Ovary (tissue), 9 donors: Measurements from ENCODE around the gene ARFGAP3. TPM values are rescaled to one million over a fixed set of nuclear protein-coding genes. Genes with fewer than 3 reads are reported as not detected.

ENCODE experiments used
- DNase-seq, 5 donors: peaks; one replicate each; pipeline ENCODE4 v3.0.0-alpha.2; 2019 to 2020
- H3K27ac ChIP-seq, 2 donors: fragments of 200-600 bp; one replicate each; pipeline versions ENCODE4 v1.5.1 to v1.8.0; 2019 to 2022
- H3K27me3 ChIP-seq: fragments of 200-600 bp; one replicate; pipeline ENCODE4 v1.8.0; 2022
- H3K36me3 ChIP-seq: fragments of 200-600 bp; sonication (generic); one replicate; pipeline ENCODE4 v1.5.1; 2019
- H3K4me1 ChIP-seq: one replicate; pipeline ENCODE4 v1.8.1; 2013; ENCODE audit warnings: mild to moderate bottlenecking, moderate library complexity; ENCODE audit not compliant: insufficient read depth
- H3K4me3 ChIP-seq: fragments of 200-600 bp; sonication (generic); one replicate; pipeline ENCODE4 v1.5.1; 2017
- H3K9me3 ChIP-seq, 2 donors: fragments of 200-600 bp in 1 of 2; sonication (generic) in 1 of 2; one replicate each; pipeline versions ENCODE4 v1.5.1 to v1.8.1; 2013 to 2019; ENCODE audit warnings: mild to moderate bottlenecking in 1 of 2, moderate library complexity in 1 of 2
- EP300 ChIP-seq: sonication (generic); formaldehyde crosslinking; IDR thresholded peaks from one replicate; pipeline ENCODE4 v1.6.1; 2017; ENCODE audit warnings: antibody characterized with exemption
- POLR2A ChIP-seq: fragments of 450-650 bp; IDR thresholded peaks from one replicate; pipeline ENCODE4 v1.6.1; 2017; ENCODE audit warnings: antibody characterized with exemption, mild to moderate bottlenecking, moderate library complexity
- WGBS, 3 donors: extraction: QIAGEN DNeasy Blood & Tissue Kit in 1 of 3; methylation state at CpG; one replicate each; pipeline versions ENCODE4 v1.1.5 to v1.1.7; 2013 to 2017; 5-methylcytosine and 5-hydroxymethylcytosine counted together
- intact Hi-C, 4 donors: fragments of 100-400 bp; cut with DNase I; formaldehyde crosslinking; loops; one replicate each; pipeline versions ENCODE4 v1.11.0 to v1.15.1; 2022 to 2023
- polyA plus RNA-seq, 2 donors: library from polyadenylated mRNA; stranded (reverse); fragments of 200-250 nt in 1 of 2; fragments of 350-450 nt in 1 of 2; fragmentation: Illumina TruSeq in 1 of 2; extraction: RNeasy Lipid Tissue Mini Kit (QIAGEN cat#74804) in 1 of 2; gene quantifications; one replicate each; pipeline ENCODE4 v1.2.3, GENCODE V29; 2013 to 2014
- total RNA-seq, 7 donors: library from RNA; depleted of rRNA in 2 of 7; stranded (reverse); fragments of >200 nt in 2 of 7; fragmentation: NEBNext Ultra II Directional in 3 of 7; extraction: Animal tissue kit (Norgen Biotek cat#: 25700) in 3 of 7; gene quantifications; one replicate each; pipeline versions ENCODE4 v1.1.0 to v1.2.4, GENCODE V29; 2016 to 2023
- TF ChIP-seq, protein P1 (sequence below), 3 donors: fragments of 450-650 bp in 2 of 3; fragments of 200-600 bp in 1 of 3; IDR thresholded peaks; one replicate each; pipeline versions ENCODE4 v1.5.1 to v1.8.0; 2016 to 2022; ENCODE audit warnings: antibody characterized with exemption in 3 of 3, mild to moderate bottlenecking in 1 of 3
- donor health status: DM: no; HTN: no; CAD: no; lungs with moderate emphysema.
- donor health status: DM: no; HTN: no; CAD: no.
- donor health status: Bipolar disorder and iron deficiency.
- donor health status: DM: yes; HTN: yes; CAD: no.
- donor health status: DM: no; HTN: no; CAD: no.
- donor health status: DM: yes; HTN: yes; CAD: no.

ARFGAP3 gene
- total and polyA plus RNA-seq, 9 donors = 21.6 to 47.8 (median 39.2) TPM

GRCh38 chr22:42792453-42792908 is 64.6 kb downstream of the ARFGAP3 start:
- Histone ChIP-seq H3K27me3 (no peaks in the 10 kb centered on the region), H3K4me3 (no peak overlapping the region), H3K27ac (no peak overlapping the region), H3K9me3 (no peaks in the 10 kb centered on the region), H3K36me3 (no peaks in the 10 kb centered on the region), H3K4me1 (peaks cover 8% of the 10 kb centered on the region)
- no peak for DNase-seq
- no peak for TF ChIP-seq EP300
- no peak for TF ChIP-seq POLR2A
- TF ChIP-seq, protein P1, sequence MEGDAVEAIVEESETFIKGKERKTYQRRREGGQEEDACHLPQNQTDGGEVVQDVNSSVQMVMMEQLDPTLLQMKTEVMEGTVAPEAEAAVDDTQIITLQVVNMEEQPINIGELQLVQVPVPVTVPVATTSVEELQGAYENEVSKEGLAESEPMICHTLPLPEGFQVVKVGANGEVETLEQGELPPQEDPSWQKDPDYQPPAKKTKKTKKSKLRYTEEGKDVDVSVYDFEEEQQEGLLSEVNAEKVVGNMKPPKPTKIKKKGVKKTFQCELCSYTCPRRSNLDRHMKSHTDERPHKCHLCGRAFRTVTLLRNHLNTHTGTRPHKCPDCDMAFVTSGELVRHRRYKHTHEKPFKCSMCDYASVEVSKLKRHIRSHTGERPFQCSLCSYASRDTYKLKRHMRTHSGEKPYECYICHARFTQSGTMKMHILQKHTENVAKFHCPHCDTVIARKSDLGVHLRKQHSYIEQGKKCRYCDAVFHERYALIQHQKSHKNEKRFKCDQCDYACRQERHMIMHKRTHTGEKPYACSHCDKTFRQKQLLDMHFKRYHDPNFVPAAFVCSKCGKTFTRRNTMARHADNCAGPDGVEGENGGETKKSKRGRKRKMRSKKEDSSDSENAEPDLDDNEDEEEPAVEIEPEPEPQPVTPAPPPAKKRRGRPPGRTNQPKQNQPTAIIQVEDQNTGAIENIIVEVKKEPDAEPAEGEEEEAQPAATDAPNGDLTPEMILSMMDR (IDR thresholded peaks at IDR 0.05) = no peak
- 72 to 76% (median 75%) methylated on average over 13 of the region's 13 CpGs for WGBS, 3 donors
- intact Hi-C loops = no loop called here

DNA sequence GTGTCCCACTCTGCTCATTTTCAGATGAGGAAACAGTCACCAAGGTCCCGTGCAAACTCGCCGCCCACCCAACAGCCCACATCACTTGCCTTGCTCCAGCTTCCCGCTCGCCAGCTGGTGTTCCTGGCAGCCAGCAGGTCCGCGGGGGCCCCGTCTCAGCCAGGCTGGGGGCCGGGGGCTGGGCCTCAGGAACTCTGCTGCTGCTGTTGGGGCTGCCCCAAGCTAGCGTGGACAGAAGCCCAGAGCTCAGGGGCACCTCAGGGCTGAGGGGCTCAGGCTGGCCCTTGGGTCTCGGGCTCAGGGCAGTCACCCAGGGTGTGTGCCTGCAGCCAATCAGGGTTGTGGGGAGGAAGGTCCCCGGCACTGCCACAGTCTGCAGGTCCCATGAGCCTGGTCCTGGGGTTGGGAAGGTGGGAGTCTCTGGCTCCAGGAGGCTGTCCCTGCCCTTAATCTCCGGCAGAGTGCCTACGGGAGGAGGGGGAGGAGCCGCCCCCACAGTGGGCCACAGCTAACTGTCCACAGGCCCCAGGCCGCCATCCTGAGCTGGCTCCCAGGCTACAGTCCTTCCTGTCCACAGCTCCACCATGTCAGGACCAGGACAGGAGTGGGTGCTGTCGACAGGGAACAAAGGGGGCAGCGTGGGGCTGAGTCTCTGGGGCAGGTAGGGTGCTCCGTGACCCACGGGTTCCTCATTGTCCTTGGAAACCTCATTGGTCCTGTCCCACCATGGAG is 65.2 kb downstream of the ARFGAP3 start:
- intact Hi-C loops = no loop called here
- Histone ChIP-seq H3K27me3 (no peaks in the 10 kb centered on the region), H3K27ac (no peak overlapping the region), H3K36me3 (no peaks in the 10 kb centered on the region), H3K4me1 (peaks cover 8% of the 10 kb centered on the region), H3K9me3 (no peaks in the 10 kb centered on the region), H3K4me3 (no peak overlapping the region)
- peak in 4 of 5 donors; percentile 35 to 67 (median 50) for DNase-seq
- TF ChIP-seq, protein P1 (IDR thresholded peaks at IDR 0.05) = no peak
- TF ChIP-seq EP300 = no peak
- no peak for TF ChIP-seq POLR2A
- WGBS, 3 donors = 21 to 28% (median 23%) methylated on average over 19 to 20 of the region's 20 CpGs

DNA sequence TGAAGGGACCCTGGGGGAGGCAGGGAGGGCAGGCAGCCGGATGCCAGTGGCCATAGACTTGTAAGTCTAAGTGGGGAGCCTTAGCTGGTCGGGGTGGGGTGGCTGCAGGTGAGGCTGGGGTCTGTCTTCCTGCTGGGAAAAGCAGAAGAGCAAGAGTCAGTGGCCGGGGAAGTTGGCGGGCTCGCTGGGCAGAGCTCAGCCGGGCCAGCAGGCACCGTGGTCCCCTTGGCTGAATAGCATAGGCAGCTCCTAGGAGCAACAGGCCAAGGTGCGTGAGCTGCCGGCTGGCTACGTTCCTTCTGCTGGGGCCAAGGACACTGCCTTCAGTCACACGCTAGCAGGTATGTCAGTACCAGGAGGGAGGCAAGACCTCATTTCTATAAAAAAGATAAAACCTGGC is 68.6 kb downstream of the ARFGAP3 start:
- intact Hi-C loops = no loop called here
- no peak for DNase-seq
- peaks cover 8% of the 10 kb centered on the region for H3K4me1 ChIP-seq
- WGBS, 3 donors = 81 to 89% (median 83%) methylated on average over 11 of the region's 11 CpGs
- H3K9me3 ChIP-seq = no peaks in the 10 kb centered on the region
- TF ChIP-seq EP300 (no peak), POLR2A (no peak)
- TF ChIP-seq, protein P1 (IDR thresholded peaks at IDR 0.05) = no peak
- no peak overlapping the region for H3K4me3 ChIP-seq
- no peaks in the 10 kb centered on the region for H3K27me3 ChIP-seq
- no peaks in the 10 kb centered on the region for H3K36me3 ChIP-seq
- no peak overlapping the region for H3K27ac ChIP-seq

- Histone ChIP-seq H3K4me1 (peaks cover 8% of the 10 kb centered on the region), H3K36me3 (no peaks in the 10 kb centered on the region), H3K4me3 (no peak overlapping the region), H3K9me3 (no peaks in the 10 kb centered on the region), H3K27ac (no peak overlapping the region), H3K27me3 (no peaks in the 10 kb centered on the region)
- TF ChIP-seq POLR2A (no peak), EP300 (no peak)
- TF ChIP-seq, protein P1 (IDR thresholded peaks at IDR 0.05) = no peak
- no peak for DNase-seq
- WGBS, 3 donors = 75 to 86% (median 84%) methylated on average over 12 of the region's 12 CpGs
- intact Hi-C loops = no loop called here
These were observed 69.1 kb downstream of the ARFGAP3 start for GRCh38 chr22:42788021-42788420.
